HS-5 (cell line): ENCODE measurements around the gene TARM1.

Experiments
- DNase-seq: peaks from one replicate; pipeline ENCODE4 v3.0.0-alpha.2; 2012; ENCODE audit warnings: low read depth

TARM1 gene

DNA sequence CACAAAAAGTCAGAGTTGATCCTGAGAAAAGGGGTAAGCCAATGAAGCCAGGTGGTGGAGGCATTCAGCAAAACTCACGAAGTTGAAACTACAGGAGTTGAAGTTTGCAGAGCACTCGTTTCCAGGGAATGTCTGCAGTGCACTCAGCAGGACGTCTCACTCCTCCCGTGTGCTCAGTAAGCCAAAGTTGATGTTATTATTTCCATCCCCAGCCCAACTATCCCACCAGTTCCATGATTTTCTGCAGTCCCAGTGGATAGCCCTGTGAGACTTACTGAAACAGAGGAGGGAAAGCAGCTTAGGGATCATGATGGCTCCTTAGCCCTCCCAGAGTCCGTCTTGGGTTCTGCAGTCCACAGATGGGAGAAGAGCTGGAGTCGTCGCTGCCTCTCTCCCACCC, at the start of gene TARM1:
Gene TARM1, minus strand, starts transcription at position 334 of the 400 bp plus-strand sequence. Its CDS starts 25 bp downstream, at position 309.
- DNase-seq: no peak

DNA sequence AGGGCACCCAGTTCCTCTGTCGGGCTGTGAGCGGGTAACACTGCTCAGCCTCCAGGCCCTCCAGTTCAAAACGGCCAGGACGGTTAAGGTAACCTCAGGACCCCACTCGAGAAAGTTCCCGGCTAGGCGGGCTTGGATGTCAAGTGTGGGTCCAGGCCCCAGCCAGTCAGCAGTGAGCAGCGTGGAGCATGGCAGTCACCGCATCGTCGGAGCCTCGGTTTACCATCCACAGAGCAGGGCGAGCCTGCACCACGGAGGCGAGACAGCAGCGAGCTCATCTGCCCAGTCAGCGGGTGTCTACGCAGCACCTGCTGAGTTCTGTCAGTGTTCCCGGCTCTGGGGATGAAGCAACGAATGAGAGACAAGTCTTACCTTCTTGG, 48.4 kb upstream of the TARM1 start:
- DNase-seq: no peak

DNA sequence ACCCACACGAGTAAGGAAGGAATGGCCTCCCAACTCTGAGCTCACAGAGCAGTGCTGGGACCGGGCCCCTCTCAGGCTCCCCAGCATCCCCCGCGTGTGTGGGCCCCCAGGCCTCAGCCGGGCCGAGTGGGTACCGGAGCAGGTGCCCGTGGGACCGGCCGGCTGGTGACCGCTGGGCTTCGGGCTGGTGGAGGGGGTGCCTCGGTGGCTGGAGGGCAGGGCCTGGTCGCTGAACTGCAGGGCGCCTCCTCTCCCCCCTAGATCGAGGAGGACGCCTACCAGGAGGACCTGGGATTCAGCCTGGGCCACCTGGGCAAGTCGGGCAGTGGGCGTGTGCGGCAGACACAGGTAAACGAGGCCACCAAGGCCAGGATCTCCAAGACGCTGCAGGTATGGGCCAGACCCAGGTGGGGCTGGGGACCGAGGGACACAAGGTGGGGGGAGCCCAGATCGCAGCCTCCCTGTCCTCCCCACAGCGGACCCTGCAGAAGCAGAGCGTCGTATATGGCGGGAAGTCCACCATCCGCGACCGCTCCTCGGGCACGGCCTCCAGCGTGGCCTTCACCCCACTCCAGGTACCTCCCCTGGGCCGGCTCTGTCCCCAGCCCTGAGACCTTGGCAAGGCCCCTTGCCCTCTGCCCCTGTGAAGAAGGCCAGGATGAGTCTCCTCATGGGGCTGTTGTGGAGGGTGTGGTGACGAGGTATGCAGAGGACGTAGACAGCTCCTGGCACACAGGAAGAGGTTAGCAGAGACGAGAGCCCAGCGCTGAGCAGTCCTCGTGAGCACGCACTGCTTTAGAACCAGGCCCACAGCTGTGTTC, 47.8 kb upstream of the TARM1 start:
- DNase-seq: no peak

- DNase-seq: no peak
These were observed 47.2 kb upstream of the TARM1 start for GRCh38 chr19:54128441-54128725.

DNA sequence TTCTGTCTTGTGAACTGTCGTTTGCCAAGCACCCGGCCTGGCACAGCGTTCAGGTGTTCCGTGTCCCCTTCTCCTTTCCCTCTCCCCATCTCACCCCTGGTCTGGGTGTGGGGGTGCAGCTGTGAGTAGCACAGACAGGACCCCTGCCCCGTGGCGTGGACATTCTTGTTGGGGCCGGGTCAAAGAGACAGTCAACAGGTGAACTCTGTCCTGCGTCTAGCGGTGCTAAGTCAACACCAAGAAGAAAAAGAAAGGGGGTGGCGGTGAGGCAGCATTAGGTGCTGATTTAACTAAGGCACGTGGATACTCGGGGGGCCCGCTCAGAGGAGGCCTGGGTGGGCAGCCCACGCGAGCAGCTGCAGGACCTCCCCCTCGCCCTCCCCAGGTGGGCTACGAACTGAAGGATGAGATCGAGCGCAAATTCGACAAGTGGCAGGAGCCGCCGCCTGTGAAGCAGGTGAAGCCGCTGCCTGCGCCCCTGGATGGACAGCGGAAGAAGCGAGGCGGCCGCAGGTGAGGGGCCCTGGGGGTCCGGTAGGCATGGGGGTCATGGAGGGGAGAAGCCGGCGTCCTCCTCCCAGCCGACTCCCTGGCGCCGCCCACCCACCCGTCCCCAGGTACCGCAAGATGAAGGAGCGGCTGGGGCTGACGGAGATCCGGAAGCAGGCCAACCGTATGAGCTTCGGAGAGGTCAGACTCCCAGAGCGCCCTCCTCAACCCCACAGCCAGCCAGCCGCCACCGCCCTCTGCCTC, 46.7 kb upstream of the TARM1 start:
- no peak for DNase-seq

DNA sequence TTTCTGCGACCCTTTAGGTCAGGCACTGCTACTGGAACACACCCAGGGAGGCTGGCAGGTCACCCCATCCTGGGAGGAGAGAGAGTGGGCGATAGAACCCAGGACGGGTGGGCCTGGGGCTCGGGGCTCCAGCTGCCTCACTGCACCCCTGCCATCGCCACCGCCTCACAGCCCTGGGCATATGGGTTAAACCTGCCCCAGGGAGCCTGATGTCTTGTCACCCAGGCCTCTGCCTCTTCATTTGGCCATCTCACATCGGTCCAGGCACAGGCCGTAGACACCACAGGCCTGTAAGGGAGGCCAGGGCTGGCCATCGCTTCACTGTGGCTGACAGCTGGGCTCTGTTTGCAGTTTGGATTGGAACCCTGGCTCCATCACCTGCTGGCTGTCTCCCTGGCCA, 44.5 kb upstream of the TARM1 start:
- DNase-seq: no peak

GRCh38 chr19:54124393-54124792, 43.2 kb upstream of the TARM1 start:
- no peak for DNase-seq

- no peak for DNase-seq
These were observed 42.5 kb upstream of the TARM1 start for GRCh38 chr19:54123682-54124081.

GRCh38 chr19:54121259-54121658, 40.1 kb upstream of the TARM1 start:
- no peak for DNase-seq

GRCh38 chr19:54115109-54116063, 34.2 kb upstream of the TARM1 start, which contains the start of the genes PRPF31 and TFPT:
PRPF31 (plus strand) TSS chr19:54115754; CDS start chr19:54118279, 2,525 bp downstream.
TFPT (minus strand) TSS chr19:54115657; CDS start chr19:54115269, 388 bp downstream.
- peak; percentile 96 for DNase-seq

DNA sequence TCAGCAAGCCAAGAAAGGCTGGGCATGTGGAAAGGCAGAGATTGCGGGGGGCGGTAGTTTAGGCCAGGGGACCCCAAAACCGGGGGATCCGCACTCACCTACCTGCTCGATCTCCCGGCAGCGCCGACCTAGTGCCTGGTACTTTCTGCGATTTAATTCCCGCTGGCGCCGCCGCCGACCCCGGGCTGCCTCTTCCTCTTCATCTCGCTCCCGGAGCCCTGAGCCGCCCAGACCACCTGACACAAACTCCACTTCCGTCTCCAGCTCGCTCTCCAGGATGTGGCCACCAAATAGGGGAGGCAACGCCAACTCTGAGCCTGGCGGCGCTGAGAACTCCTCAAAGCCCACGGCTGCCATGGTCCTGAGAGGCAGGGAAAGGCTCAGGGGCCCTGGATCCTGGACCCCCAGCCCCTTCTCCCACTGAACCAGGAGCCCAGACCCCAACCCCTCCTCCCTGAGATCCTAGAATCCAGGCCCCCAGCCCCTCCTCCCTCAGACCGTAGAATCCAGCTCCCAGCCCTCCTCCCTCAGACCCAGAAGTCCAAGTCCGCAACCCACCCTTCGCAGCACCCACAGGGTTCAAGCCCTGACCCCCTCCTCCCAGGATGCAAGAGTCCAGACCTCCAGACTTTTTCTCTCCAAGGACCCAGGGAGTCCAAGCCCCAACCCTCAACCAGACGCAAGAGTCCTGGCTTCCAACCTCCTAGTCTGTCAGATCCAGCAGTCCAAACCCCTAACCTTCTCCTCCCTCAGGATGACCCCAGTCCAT, 33.4 kb upstream of the TARM1 start:
- no peak for DNase-seq

GRCh38 chr19:54109651-54110050, 28.5 kb upstream of the TARM1 start:
- DNase-seq: no peak

DNA sequence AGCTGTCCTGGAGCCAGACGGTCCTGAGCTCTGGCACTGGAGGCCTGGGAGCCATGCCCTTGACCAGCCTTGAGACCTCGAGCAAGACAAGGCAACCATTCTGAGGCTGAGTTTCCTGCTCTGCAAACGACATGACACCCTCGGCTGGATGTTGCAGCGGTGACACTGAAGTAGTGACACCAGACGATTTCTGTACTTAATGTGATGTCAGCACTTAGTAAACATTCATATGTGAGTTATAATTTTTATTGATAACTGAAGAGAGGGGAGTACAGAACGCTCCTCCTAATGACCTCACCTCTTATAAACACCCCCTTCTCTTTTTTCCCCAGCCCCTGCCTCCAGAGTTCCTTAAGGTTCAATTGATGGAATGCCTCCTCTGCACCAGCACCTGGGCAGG, 27.3 kb upstream of the TARM1 start:
- DNase-seq: no peak

DNA sequence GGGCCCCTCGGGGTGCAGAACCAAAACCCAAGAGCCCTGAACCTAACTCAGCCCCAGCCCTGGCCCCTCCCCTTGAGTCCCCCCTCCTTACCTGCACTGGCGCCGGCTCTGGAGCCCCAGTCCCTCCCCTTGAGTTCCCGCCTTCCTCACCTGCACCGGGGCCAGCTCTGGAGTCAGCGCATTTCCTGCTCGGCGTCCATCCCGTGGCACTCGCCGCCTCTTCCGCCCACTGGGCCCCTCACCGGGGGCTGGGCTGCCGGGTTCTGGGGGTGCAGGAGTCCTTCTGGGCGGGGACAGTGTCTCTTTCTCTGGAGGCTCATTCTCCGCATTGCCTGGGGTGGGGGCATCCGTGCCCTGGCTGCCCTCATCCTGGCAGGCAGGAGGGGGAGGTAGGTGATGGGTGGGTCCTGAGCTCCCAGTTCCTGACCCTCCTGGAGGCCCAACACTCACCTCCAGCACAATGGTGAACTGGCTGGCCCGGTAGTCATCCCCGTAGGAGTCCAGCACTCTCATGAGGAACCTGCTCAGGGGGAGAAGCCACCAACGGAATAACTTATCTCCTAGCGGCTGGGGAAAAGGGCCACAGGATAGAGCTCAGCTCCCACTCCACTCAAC, 26.8 kb upstream of the TARM1 start:
- DNase-seq: no peak

GRCh38 chr19:54106716-54107115, 25.6 kb upstream of the TARM1 start:
- DNase-seq: no peak

DNA sequence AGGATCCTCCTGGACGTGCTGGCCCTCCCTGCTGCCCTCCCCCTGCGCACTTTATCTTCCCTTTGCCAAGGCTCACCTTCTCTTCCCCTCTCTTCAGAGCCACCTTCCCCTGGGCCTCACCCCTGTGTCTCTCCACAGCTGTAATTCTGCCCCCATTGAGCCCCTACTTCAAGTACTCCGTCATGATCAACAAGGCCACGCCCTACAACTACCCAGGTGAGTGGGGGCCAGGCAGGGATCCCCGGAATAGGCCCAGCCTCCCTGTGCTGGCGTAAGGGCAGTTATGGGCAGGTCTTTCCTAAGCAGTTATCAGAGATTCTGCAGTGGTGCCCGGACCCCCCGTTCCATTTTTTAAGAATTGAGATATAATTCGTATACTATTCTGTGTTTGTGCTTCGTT, 24.6 kb upstream of the TARM1 start:
- DNase-seq: no peak

DNA sequence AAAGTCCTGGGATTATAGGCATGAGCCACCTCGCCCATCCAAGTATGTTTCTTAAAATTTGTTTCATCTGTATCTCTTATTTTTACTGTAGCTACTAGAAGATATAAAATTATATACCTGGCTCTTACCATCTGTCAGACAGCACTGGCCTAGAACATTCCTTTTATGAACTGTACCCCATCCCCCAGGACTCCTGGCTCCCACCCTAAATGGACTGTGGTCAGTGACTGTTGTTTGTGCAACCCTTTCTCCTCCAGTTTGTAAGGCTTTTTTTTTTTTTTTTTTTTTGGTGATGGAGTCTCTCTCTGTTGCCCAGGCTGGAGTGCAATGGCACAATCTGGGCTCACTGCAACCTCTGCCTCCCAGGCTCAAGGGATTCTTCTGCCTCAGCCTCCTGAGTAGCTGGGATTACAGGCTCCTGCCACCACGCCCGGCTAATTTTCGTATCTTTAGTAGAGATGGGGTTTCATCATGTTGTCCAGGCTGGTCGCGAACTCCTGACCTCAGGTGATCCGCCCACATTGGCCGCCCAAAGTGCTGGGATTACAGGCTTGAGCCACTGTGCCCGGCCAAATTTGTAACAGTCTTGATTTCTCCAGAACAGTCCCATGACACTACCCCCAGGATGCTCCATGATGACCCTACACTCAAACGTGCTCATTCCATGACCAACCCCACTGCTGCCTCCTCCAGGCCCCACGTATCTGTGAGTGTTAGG, 24.0 kb upstream of the TARM1 start:
- DNase-seq: no peak

- DNase-seq: peak; percentile 91
These were observed 21.4 kb upstream of the TARM1 start, which contains the start of gene NDUFA3 for GRCh38 chr19:54102421-54103169. NDUFA3 (plus strand) TSS chr19:54102855; CDS start chr19:54102879, 24 bp downstream.

DNA sequence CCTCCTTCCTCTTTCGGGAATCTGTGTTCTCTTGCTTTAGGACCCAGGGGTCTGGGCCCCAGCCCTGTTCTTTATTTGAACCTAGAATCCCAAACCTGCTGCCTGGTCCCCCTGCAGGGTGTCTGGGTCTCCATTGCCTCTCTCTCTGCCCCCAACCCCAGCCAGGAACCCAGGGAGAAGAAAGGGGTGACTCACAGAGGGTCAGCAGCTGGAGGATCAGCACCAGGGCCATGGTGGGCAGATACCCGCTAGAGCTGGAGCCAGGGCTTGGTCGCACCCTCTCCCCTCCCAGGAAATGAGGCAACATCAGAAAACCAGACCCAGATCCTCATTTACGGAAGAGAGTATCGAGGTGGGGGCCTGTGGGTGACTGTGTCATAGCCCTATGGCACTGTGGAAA, 19.4 kb upstream of the TARM1 start, which contains the start of gene OSCAR:
Gene OSCAR, minus strand, starts transcription at position 243 of the 400 bp plus-strand sequence. Its CDS starts 11 bp downstream, at position 232.
- no peak for DNase-seq
